Ishikawa (cell line): ENCODE data around the gene KRTAP19-8.

ENCODE experiments used
- CEBPB ChIP-seq: IDR thresholded peaks from 2 replicates; pipeline ENCODE4 v1.6.1; 2012
- CREB1 ChIP-seq: IDR thresholded peaks from 2 replicates; pipeline ENCODE4 v1.6.1; 2012; ENCODE audit warnings: low read depth
- EGR1 ChIP-seq: IDR thresholded peaks from 2 replicates; pipeline ENCODE4 v1.6.1; 2012
- EP300 ChIP-seq: IDR thresholded peaks from 2 replicates; pipeline ENCODE4 v1.6.1; 2012; ENCODE audit warnings: borderline replicate concordance
- FOXM1 ChIP-seq: IDR thresholded peaks from 2 replicates; pipeline ENCODE4 v1.6.1; 2012; ENCODE audit warnings: low read depth, borderline replicate concordance
- MAX ChIP-seq: IDR thresholded peaks from 2 replicates; pipeline ENCODE4 v1.6.1; 2012
- NFIC ChIP-seq: IDR thresholded peaks from 2 replicates; pipeline ENCODE4 v1.6.1; 2012
- RAD21 ChIP-seq: IDR thresholded peaks from 2 replicates; pipeline ENCODE4 v1.6.1; 2012; ENCODE audit warnings: low read depth
- REST ChIP-seq: IDR thresholded peaks from 2 replicates; pipeline ENCODE4 v1.6.1; 2012; ENCODE audit warnings: low read depth, mild to moderate bottlenecking
- TAF1 ChIP-seq: IDR thresholded peaks from 2 replicates; pipeline ENCODE4 v1.6.1; 2012; ENCODE audit warnings: low read depth, mild to moderate bottlenecking
- TCF12 ChIP-seq: IDR thresholded peaks from 2 replicates; pipeline ENCODE4 v1.6.1; 2012; ENCODE audit warnings: low read depth
- TEAD4 ChIP-seq: IDR thresholded peaks from 2 replicates; pipeline ENCODE4 v1.6.1; 2012
- USF1 ChIP-seq: IDR thresholded peaks from 2 replicates; pipeline ENCODE4 v1.6.1; 2012
- YY1 ChIP-seq: IDR thresholded peaks from 2 replicates; pipeline ENCODE4 v1.6.1; 2012; ENCODE audit warnings: low read depth
- ZBTB7A ChIP-seq: IDR thresholded peaks from 2 replicates; pipeline ENCODE4 v1.6.1; 2012; ENCODE audit warnings: low read depth

KRTAP19-8 gene

GRCh38 chr21:31038376-31038775, at the start of gene KRTAP19-8:
KRTAP19-8 (minus strand) TSS chr21:31038476; CDS start chr21:31038443, 33 bp downstream.
- TF ChIP-seq MAX (no peak), REST (no peak), NFIC (no peak), CREB1 (no peak), TEAD4 (no peak), CEBPB (no peak), EGR1 (no peak), FOXM1 (no peak), USF1 (no peak)

GRCh38 chr21:31087639-31088473, 49.6 kb upstream of the KRTAP19-8 start:
- no peak for TF ChIP-seq REST
- no peak for TF ChIP-seq EGR1
- no peak for TF ChIP-seq TAF1
- no peak for TF ChIP-seq USF1
- no peak for TF ChIP-seq RAD21
- no peak for TF ChIP-seq TCF12
- no peak for TF ChIP-seq CREB1
- TF ChIP-seq NFIC = no peak
- TF ChIP-seq FOXM1 = no peak
- no peak for TF ChIP-seq EP300
- no peak for TF ChIP-seq MAX
- TF ChIP-seq YY1 = no peak

- TF ChIP-seq YY1 (no peak), CEBPB (no peak), REST (no peak), USF1 (no peak), TCF12 (no peak), FOXM1 (no peak), ZBTB7A (no peak), TAF1 (no peak)
Measured at GRCh38 chr21:31084689-31085088, 46.4 kb upstream of the KRTAP19-8 start.

GRCh38 chr21:31078796-31079195, 40.5 kb upstream of the KRTAP19-8 start:
- no peak for TF ChIP-seq CREB1
- TF ChIP-seq TEAD4 = no peak
- no peak for TF ChIP-seq MAX
- no peak for TF ChIP-seq TAF1
- TF ChIP-seq EGR1 = no peak
- TF ChIP-seq REST = no peak
- no peak for TF ChIP-seq USF1
- no peak for TF ChIP-seq RAD21
